Measurements from ENCODE around the gene PRR5L.

PRR5L gene

DNA sequence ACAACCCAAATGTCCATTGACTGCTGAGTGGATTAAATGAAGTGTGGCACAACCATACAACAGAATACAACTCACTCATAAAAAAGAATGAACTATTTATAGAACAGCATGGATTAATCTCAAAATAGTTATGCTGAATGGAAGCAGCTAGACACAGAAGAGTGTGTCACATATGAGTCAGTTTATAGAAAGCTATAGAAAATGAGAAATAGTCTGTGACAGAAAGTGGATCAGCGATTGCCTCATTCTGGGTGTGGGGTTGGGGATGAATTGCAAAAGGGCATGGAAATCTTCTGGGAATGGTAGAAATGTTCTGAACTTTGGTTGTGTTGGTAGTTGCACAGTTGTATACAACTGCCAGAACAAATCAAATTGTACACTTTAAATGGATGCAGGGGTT, 37.4 kb downstream of the PRR5L start:
- no peak overlapping the region for H3K4me2 ChIP-seq (ENCODE audit: low read length)
- H3K4me1 ChIP-seq (ENCODE audit: control insufficient read depth, low read length): no peaks in the 10 kb centered on the region

GRCh38 chr11:36333897-36334296, 37.8 kb downstream of the PRR5L start:
- H3K36me3 ChIP-seq (ENCODE audit: control insufficient read depth, low read length): no peaks in the 10 kb centered on the region
- H3K27ac ChIP-seq (ENCODE audit: low read depth, low read length): no peak overlapping the region
- H3F3A ChIP-seq (ENCODE audit: control insufficient read depth, insufficient read depth): no peaks in the 10 kb centered on the region
- H3K4me1 ChIP-seq (ENCODE audit: control insufficient read depth, low read length): no peaks in the 10 kb centered on the region
- no peaks in the 10 kb centered on the region for H3K9me2 ChIP-seq (replicated peaks; ENCODE audit: control insufficient read depth, low read length)
- no peaks in the 10 kb centered on the region for H3K27me3 ChIP-seq (ENCODE audit: control insufficient read depth, low read length)
- H3K9me3 ChIP-seq (ENCODE audit: control insufficient read depth, insufficient read depth, low read length): no peaks in the 10 kb centered on the region
- TF ChIP-seq, protein P1, sequence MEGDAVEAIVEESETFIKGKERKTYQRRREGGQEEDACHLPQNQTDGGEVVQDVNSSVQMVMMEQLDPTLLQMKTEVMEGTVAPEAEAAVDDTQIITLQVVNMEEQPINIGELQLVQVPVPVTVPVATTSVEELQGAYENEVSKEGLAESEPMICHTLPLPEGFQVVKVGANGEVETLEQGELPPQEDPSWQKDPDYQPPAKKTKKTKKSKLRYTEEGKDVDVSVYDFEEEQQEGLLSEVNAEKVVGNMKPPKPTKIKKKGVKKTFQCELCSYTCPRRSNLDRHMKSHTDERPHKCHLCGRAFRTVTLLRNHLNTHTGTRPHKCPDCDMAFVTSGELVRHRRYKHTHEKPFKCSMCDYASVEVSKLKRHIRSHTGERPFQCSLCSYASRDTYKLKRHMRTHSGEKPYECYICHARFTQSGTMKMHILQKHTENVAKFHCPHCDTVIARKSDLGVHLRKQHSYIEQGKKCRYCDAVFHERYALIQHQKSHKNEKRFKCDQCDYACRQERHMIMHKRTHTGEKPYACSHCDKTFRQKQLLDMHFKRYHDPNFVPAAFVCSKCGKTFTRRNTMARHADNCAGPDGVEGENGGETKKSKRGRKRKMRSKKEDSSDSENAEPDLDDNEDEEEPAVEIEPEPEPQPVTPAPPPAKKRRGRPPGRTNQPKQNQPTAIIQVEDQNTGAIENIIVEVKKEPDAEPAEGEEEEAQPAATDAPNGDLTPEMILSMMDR (IDR thresholded peaks at IDR 0.05; ENCODE audit: low read depth, low read length, poor library complexity, severe bottlenecking): no peak
- TF ChIP-seq EZH2phosphoT487 (IDR thresholded peaks at IDR 0.05; ENCODE audit: borderline replicate concordance, low read length): no peak
- H4K20me1 ChIP-seq (ENCODE audit: control insufficient read depth, insufficient read depth, low read depth, low read length): no peaks in the 10 kb centered on the region
- no peak overlapping the region for H3K4me2 ChIP-seq (ENCODE audit: low read length)
- H3K4me3 ChIP-seq (ENCODE audit: low read length): no peak overlapping the region
- no peaks in the 10 kb centered on the region for H3K79me2 ChIP-seq (ENCODE audit: control insufficient read depth, low read length)

More for the DNA sequence above, 37.4 kb downstream of the PRR5L start:
- Histone ChIP-seq H3K79me2 (ENCODE audit: control insufficient read depth, low read length) (no peaks in the 10 kb centered on the region), H3K27ac (ENCODE audit: low read depth, low read length) (no peak overlapping the region), H3K36me3 (ENCODE audit: control insufficient read depth, low read length) (no peaks in the 10 kb centered on the region), H3K27me3 (ENCODE audit: control insufficient read depth, low read length) (no peaks in the 10 kb centered on the region), H3F3A (ENCODE audit: control insufficient read depth, insufficient read depth) (no peaks in the 10 kb centered on the region), H3K9me2 (replicated peaks; ENCODE audit: control insufficient read depth, low read length) (no peaks in the 10 kb centered on the region), H4K20me1 (ENCODE audit: control insufficient read depth, insufficient read depth, low read depth, low read length) (no peaks in the 10 kb centered on the region), H3K9me3 (ENCODE audit: control insufficient read depth, insufficient read depth, low read length) (no peaks in the 10 kb centered on the region), H3K4me3 (ENCODE audit: low read length) (no peak overlapping the region)
- no peak for TF ChIP-seq EZH2phosphoT487 (IDR thresholded peaks at IDR 0.05; ENCODE audit: borderline replicate concordance, low read length)
- TF ChIP-seq, protein P1 (IDR thresholded peaks at IDR 0.05; ENCODE audit: low read depth, low read length, poor library complexity, severe bottlenecking): no peak

- Histone ChIP-seq H3K4me1 (ENCODE audit: control insufficient read depth, low read length) (no peaks in the 10 kb centered on the region), H3F3A (ENCODE audit: control insufficient read depth, insufficient read depth) (no peaks in the 10 kb centered on the region), H3K4me2 (ENCODE audit: low read length) (no peak overlapping the region), H3K9me2 (replicated peaks; ENCODE audit: control insufficient read depth, low read length) (no peaks in the 10 kb centered on the region), H3K9me3 (ENCODE audit: control insufficient read depth, insufficient read depth, low read length) (no peaks in the 10 kb centered on the region), H4K20me1 (ENCODE audit: control insufficient read depth, insufficient read depth, low read depth, low read length) (no peaks in the 10 kb centered on the region), H3K79me2 (ENCODE audit: control insufficient read depth, low read length) (no peaks in the 10 kb centered on the region), H3K4me3 (ENCODE audit: low read length) (no peak overlapping the region), H3K27ac (ENCODE audit: low read depth, low read length) (no peak overlapping the region), H3K36me3 (ENCODE audit: control insufficient read depth, low read length) (no peaks in the 10 kb centered on the region), H3K27me3 (ENCODE audit: control insufficient read depth, low read length) (no peaks in the 10 kb centered on the region)
- TF ChIP-seq, protein P1 (IDR thresholded peaks at IDR 0.05; ENCODE audit: low read depth, low read length, poor library complexity, severe bottlenecking): no peak
- TF ChIP-seq EZH2phosphoT487 (IDR thresholded peaks at IDR 0.05; ENCODE audit: borderline replicate concordance, low read length): no peak
These were observed 43.8 kb downstream of the PRR5L start for GRCh38 chr11:36339888-36340287.

DNA sequence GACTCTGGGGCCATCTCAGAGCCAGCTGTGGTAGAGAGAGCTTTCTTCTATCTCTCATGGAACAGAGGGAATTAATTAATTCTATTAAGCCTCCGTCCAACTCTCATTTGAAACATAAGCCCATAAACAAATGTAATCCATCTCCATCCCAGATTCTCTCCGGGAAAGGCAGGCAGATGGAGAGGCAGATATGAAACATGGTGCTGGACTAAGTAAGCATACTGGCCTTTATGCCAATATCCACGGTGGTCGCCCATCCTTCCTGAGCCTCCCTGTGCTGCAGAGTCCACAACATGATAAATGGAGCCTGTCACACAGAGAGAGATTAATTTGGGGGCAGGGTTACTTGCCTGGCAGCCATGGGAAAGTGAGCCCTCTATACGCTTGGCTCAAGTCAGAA, 44.8 kb downstream of the PRR5L start:
- no peaks in the 10 kb centered on the region for H3K27me3 ChIP-seq (ENCODE audit: control insufficient read depth, low read length)
- H4K20me1 ChIP-seq (ENCODE audit: control insufficient read depth, insufficient read depth, low read depth, low read length): no peaks in the 10 kb centered on the region
- no peaks in the 10 kb centered on the region for H3K79me2 ChIP-seq (ENCODE audit: control insufficient read depth, low read length)
- H3K36me3 ChIP-seq (ENCODE audit: control insufficient read depth, low read length): no peaks in the 10 kb centered on the region
- TF ChIP-seq EZH2phosphoT487 (IDR thresholded peaks at IDR 0.05; ENCODE audit: borderline replicate concordance, low read length): no peak
- TF ChIP-seq, protein P1 (IDR thresholded peaks at IDR 0.05; ENCODE audit: low read depth, low read length, poor library complexity, severe bottlenecking): no peak
- H3F3A ChIP-seq (ENCODE audit: control insufficient read depth, insufficient read depth): no peaks in the 10 kb centered on the region
- no peak overlapping the region for H3K27ac ChIP-seq (ENCODE audit: low read depth, low read length)
- H3K4me1 ChIP-seq (ENCODE audit: control insufficient read depth, low read length): no peaks in the 10 kb centered on the region
- H3K4me3 ChIP-seq (ENCODE audit: low read length): no peak overlapping the region
- H3K9me3 ChIP-seq (ENCODE audit: control insufficient read depth, insufficient read depth, low read length): no peaks in the 10 kb centered on the region
- no peak overlapping the region for H3K4me2 ChIP-seq (ENCODE audit: low read length)
- H3K9me2 ChIP-seq (replicated peaks; ENCODE audit: control insufficient read depth, low read length): no peaks in the 10 kb centered on the region
